Hematopoietic multipotent progenitor cell treated with erythropoietin and hydrocortisone succinate and interleukin-3 and kit ligand, for 17 days (in vitro differentiated cells): ENCODE measurements around the gene MAD1L1.

Experiments
- DNase-seq: peaks from one replicate; pipeline ENCODE4 v3.0.0-alpha.2; 2015; ENCODE audit warnings: low spot score

Gene MAD1L1

DNA sequence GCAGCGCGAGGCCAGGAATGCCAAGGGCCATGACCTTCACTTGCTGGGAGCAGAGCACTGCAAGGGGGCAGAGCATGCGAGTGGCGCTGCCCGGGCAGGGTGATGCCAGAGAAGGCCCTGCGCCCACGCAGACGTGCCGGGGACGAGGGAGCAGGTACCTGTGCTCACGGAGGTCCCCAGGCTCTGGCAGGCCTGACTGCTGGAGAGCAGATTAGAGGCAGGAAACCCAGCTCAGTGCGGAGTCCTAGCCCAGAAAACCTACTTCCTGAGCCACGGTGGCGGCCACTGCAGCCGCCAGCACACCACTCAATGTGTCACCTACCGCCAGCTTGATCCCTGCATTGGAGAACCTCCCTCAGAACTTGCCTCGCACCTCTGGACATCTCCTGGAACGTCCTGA, 148.4 kb downstream of the MAD1L1 start:
- no peak for DNase-seq

DNA sequence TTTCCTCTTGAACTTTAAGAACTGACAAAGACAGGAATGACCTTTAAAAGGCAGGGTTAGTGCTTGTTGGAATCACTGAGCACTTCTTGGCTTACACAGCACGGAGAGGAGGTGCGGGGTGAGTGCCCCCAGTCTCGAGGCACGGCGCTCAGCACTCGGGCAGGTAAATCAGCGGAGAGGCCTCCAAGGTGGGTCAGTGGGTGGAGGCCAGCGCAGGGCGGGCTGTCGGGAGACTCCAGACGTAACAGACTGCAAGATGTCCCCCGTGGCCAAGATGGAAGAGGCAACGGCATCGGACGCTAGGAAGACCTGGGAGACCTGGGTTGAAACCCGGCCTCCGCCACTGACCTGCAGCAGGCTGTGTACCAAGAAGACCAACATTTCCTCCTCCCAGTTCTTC, 149.4 kb downstream of the MAD1L1 start:
- no peak for DNase-seq

DNA sequence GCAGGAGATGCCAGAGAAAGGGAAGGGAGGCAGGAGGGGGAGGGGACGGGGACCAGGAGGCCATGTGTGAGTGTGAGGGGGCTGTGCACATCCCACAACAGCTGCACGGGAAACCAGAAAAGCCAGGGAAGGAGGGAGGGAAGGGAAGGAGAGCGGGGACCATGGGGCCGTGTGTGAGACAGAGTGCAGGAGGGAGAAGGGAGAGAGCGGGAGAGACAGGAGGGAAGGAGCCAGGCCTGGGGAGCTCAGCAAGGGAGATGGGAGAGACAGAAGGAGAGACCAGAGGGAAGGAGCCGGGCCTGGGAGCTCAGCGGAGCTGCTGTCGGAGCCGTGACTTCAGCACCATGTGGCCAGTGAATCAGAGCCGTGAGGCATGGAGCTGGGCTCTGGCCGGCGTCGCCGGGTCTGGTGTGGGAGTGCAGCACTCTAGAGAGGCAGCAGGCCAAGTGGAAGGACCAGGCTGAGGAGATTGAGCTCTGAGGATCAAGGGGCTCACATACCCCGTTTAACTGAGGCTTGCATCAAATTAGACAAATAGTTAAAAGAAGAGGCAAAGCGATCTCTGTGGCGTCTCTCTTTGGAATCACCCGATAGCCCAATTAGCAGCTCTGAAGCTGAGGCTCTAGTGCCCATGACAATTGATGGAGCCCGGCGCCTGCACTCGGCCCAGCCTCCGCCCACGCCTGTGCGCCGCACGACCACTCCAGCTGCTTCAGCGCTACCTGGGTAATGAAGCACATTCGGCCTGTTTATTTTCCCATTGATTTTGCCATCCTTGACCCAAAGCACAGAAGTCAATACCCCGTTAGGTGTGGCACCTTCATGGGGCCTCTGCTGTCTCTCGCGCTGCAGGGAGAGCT, 150.4 kb downstream of the MAD1L1 start:
- DNase-seq, result no peak

DNA sequence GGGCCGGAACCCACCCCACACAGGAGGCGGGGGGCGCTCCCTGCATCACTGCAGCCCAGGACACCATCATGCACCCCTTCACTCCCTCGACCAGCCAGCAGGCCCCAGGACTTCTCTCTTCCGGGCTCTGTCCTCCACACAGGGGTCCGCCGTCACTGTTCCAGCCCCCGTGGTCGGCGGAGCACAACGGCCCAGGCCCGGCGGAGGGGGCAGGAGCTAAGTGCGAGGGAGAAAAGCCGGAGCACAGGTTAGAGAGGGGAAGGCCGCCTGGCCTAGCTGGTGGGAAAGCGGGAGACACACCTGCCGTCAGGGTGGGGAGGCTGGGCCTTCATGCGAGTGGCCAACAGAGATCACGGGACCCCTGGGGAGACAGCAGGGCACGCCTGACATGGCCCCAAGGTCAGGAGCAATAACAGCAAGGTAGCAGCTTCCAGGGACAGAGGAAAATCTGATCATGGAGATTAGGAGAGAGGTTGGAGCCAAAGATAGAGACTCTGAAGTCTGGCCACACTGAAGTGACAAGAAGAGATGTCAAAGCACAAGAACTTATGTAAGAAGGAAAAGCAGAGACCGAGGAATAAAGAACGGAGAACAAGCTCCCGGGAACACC, 151.1 kb downstream of the MAD1L1 start:
- no peak for DNase-seq

DNA sequence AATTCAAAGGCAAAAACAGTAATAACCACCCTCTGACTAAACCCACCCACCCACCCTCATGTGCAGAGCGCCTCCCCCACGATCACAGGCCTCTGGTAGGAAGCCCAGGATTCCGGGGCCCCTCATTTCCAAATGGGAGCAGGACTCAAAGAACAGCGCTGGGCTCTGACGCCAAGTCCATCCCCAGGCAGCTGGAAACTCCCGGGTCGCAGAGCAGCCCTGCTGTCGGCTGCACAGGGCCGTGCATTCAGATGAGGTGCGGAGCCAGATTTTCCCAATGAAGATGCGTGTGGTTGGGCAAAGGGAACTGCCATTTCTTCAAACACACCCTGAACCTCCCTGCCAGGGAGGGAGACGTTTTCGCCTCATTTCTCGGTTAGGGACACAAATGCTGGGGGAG, 152.3 kb downstream of the MAD1L1 start:
- DNase-seq, result no peak

DNA sequence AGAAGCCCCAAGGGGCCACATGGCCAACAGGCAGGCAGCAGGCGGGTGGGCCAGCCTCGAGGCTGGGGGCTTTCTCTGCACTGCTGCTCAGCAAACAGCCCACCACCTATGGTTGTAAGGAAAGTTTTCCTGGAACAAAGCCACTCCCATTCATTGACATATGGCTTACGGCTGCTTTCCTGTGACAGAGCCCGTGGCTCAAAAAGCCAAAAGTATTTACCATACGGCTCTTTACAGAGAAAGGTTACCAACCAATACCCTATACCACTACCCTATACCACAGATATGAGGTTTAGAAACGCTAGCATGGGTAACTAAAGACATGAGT, 152.7 kb downstream of the MAD1L1 start:
- no peak for DNase-seq

DNA sequence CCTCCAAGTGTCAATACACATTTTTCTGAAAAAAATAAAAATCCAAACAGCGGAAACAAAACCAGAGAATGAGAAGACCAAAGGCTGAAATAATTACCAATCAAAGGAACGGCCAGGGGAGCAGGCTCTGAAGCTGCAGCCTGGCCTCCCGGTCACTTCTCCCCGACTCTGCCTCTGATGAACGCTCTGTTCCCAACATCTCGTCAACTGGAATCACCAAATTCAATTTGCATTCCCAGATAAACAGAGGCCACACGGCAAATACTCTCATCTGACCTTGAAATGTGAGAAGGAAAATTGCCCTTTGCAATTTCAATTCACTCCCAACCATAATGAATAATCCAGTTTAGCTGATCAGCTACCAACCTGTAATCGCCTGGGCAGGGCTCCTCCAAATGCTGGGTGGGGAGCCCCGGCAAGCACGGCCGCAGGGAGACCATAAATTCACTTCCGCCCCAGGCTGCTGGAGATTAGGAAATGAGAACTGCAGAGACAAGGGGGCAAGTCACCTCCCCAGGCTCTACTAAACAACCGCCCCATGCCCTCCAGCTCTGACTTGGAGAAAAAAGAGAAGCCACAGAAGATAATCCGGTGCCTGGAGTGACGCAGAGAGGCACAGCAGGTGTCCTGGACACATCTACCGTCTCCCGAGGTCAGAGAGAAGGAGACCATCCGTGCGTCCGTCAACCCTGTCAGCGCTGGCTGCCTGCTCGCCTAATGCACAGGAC, 153.2 kb downstream of the MAD1L1 start:
- DNase-seq, result no peak

DNA sequence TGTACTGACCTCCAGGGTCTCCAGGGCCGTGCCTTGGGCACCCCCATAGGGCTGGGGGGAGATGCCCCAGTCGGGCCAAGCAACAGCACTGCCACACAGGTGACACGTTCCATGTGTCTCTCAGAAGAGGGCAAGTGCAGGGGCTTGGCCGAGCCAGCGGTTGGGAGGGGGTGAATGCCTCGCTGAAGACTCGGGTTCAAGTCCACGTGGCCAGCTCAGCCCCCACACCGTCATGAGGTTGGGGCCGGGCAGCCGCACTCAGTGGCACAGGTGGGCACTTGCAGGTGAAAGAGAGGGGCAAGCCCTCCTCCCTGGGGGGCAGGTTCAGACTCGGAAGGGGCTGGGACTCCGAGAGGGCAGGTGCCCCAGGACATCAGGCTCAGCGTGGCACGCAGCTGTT, 153.8 kb downstream of the MAD1L1 start:
- DNase-seq, result no peak

DNA sequence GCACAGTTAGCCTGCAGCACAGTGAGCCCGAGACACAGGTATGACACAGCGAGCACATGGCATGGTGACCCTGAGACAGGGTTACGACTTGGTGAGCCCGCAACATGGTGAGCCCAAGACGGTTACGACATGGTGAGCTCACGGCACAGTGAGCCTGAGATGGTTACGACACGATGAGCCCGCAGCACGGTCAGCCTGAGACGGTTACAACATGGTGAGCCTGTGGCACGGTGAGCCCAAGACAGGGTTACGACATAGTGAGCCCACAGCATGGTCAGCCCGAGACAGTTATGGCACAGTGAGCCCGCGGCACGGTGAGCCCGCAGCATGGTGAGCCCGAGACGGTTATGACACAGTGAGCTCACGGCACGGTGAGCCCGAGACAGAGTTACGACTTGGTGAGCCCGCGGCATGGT, 156.1 kb downstream of the MAD1L1 start:
- DNase-seq, result no peak

DNA sequence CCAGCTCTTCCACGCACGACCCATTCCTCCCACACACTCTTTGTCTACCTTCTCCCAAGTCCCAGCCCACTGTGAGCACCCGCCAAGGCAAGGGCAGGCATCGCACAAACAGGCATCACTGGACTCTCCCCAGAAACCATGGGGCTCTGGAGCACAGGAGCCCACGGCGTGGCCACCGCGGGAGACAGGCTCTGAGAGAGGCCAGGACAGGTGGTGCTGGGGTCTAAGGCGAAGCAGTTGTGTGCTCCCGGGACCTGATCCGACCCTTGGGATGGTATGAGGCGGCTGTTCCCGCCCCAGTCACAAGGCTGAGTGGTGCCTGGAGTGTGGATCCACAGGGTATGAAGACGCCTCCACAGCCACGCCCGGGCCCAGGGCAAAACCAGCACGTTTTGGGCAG, 156.9 kb downstream of the MAD1L1 start:
- DNase-seq, result no peak

DNA sequence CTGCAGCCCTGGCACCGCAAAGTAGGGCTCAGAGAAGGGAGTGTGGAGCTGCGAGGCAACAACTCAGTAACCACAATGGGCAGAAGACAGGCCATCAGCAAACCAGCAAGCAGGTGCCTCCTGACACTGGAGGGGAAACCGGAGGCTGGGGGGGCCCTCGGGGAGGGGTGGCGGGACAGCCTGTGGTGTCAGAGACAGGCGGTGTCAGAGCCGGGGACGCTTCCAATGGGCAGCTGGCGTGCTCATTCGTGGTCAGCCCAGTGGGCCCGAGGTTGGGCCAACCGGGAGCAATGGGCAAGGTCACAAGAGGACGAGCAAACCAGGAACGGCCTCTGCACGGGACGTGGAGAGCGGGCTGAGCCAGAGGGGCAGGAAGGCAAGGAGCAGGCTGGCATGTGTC, 158.1 kb downstream of the MAD1L1 start:
- DNase-seq, result no peak

DNA sequence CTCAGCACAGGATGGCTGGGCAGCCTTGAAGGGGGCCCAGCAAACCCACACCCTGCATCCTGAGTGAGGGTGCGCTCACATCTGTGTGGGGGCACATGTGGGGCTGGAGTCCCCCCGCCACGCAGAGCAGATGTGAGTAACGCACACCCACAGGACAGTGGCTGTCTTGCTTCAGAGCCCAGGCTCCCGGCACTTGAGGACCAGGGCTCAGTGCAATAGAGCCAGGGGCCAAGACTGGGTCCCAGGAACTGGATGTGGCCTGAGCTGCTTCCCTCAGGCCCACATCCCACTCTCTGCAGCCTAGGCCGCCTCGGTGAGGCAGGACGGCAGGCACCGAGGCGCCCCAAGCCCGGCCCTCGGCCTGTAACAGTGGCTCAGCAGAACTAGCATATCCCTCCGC, 159.9 kb downstream of the MAD1L1 start:
- no peak for DNase-seq

DNA sequence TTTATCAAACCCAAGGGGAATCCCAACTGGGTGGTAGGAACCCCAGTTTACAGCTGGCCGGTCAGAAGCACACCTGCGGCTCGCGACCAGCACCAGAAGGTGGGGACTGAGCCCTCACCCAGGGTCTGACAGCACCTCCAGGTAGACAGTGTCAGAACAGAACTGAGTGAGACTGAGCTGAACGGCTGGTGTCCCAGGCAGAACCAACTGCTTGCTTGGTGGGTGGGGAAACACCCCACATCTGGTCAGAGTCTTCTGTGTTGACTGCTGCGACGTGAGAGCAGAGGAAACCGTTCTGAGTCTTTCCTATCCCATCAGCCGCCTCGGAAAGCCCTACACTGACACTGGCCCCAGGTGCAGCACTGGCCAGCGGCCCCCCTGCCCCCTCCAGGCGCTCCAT, 160.7 kb downstream of the MAD1L1 start:
- DNase-seq, result no peak

DNA sequence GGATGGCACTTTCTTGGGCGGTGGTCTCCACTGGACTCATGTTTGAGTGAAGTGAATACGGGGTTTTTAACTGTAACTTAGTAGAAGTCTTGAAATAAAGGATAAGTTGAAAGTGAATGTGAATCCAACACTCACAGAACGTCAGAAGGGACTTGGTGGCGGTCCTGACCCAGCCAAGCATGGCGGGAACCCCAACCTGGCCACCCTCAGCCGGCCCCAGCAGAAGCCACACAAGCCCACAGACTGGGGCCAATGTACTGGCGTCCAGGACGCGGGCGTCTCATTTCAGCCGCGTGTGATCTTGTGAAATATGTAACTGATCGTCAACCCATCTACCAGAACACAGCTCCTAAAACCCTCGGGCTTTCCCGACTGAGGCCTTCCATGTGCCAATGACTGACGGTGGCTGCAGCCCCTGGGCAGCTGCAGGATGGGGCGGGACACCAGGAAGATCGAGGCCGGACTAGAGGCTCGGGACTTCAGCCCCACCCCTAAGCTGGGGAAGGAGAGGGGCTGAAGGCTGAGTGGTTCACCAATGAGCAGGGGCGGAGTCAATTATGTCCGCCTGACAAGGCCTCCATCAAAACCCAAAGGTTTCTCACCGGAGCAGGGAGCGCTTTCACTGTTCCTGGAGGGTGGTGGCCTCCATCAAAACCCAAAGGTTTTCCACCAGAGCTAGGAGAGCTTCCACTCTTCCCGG, 161.5 kb downstream of the MAD1L1 start:
- DNase-seq, result no peak

DNA sequence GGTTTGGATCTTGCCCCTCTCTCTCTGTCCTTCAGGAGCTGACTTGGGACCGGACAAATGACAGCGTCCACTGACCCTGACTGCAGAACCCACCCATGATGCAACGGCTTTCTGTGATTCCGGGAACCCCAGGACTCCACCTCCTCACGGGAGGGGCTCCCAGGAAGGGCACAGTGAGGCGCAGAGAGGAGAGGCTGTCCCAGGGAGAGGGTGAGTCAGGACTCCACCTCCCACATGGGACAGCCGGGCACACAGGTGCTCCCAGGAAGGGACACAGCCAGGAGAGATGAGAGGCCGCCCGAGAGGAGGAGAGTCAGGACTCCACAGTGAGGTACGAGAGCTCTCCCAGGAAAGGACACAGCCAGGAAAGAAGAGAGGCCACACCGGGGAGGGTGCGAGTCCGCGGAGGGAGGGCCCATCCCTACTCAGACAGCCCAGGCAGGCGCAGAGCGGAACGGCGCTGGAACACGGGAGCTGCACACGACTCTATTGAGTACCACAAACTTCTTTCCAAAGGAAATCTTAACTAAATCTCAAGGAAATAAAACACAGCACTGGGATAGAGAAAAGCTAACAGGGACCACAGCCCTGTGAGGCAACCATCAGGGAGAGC, 162.5 kb downstream of the MAD1L1 start:
- no peak for DNase-seq

DNA sequence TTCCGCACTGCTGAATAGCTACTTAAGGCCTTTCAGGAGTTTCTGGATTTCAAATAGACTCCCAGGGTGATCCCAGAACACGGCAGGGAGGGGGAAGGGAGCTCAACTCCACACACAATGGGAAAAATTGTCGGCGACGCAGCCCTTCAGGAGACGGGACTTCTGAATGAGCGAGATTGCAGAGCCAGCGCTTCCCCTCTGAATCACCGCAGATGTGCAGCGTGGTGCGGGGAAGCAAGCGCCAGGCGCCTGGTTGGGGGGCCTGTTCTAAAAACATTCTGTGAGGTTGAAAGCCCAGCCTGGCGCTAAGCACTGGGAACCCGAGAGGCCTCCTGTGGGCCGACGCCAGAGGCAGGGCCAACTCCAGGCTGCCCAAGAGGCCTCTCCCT, 163.3 kb downstream of the MAD1L1 start:
- no peak for DNase-seq

DNA sequence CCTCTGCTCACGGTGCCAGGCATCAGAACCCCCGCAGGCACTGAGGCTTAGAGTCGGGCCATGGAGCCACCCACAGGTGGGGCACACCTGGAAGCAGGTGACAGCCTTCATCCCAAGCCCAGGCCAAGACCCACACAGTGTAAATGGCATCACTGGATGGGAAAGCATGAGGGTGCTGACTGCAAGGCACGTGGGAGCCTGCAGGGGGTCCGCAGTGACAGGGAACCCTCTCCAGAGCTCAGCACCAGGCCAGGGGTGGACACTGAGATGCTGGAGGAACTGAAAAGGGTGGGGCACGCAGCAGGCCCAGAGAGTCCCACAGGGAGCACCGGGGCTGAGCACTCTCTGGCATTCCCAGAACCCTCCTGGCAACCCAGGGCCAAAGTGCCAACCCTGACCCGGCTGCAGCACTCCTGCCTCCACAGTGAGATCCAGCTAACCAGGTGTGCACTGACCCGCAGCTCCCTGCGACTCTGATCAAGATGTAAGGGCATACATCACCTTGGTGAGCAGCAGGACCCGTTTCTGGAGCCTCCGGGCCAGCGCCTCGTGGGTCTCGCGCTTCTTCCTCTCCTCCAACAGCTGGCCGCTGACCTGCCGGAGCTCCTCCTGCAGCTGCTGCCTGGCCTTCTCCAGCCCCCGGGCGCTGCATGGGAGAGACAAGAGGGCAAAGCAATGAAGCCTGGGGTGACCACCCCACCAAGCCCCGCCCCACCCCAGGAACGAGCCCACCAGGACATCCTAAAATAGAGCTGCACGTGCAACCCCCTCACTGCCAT, 163.9 kb downstream of the MAD1L1 start:
- no peak for DNase-seq

DNA sequence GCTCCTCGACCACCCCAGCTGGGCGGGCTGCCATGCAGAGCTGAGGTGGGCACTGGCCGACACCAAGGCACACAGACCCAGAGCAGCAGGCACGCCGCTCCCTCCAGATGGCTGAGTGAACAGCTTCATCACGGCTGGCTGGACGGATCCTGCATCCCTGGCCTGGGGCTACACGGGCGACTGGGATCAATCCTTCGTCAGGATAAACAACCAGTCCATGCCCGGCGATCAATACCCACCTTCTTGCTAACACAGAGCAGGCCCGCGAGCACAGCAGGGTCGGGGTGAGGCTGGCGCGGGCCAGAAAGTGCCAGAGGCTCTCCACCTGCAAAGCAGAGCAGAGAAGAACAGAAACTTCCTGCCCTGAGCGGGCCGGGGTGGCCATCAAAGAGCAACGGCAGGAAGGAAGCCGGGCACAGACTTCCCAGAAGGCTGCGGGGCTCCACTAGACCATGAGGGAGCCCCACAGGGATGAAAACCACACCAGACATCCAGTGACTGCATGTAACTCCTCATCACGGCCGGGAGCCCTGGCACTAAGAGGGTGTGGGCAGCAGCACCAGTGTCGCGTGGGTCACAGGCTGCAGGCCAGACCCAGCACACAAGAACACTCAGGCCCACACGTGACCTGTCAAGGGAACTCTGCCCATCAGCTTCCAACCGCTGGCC, 166.4 kb downstream of the MAD1L1 start:
- no peak for DNase-seq

DNA sequence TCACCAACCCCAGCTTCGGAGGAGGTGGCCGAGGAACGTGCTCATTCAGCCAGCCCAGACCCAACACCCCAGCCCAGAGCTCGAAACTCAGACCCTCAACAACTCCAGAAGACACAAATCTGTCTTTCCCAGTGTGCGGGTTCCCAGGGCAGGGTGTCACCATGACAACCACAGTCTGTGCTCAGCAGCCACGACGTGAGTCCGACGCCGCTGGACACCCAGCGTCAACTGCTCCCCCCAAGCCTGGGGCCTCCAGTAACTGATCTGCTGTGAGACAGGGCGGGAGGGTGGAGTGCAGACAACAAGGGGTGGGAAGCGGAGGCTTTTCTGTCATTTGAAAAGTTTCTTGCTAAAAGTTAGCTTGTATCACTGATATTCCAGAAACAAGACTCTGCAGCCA, 167.2 kb downstream of the MAD1L1 start:
- no peak for DNase-seq

DNA sequence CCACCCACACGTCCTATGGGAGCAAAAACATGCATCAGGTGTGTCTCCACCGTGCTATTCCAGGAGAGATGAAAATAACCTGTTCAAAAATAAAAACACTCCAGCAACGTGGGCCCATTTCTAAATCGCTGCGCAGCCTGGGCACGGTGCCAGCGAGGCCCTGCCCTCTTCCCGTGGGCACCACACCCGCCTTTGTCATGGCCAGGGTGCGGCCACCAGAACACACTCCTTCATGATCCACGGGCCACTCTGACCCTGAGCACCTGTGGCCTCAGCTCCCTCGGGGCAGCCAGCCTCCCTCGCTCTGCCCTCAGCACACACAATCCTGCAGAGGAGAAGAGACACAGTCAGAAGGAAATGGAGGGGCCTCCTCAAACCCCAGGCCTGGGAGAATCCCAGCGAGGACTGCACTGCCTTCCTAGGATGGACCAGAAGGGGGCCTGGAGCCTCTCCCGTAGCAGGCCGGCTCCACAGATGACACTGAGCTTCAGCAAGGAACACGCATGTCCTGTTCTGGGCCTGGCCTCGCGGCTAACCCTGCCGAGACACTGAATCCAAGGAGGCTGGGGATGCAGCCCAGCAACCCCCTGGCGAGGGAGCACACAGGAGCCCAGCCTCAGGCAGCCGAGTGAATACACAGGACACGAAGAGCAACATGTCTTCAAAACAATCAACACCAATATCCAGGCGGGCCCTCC, 169.0 kb downstream of the MAD1L1 start:
- DNase-seq, result no peak
